ENCODE results near the gene ZNF45. TPM values are rescaled to one million over a fixed set of nuclear protein-coding genes. Genes with fewer than 3 reads are reported as not detected.

ZNF45 gene
- polyA plus RNA-seq, 2 of the 4 experiments (the other 2 are of a cell fraction) = 14.8 to 20.9 TPM

DNA sequence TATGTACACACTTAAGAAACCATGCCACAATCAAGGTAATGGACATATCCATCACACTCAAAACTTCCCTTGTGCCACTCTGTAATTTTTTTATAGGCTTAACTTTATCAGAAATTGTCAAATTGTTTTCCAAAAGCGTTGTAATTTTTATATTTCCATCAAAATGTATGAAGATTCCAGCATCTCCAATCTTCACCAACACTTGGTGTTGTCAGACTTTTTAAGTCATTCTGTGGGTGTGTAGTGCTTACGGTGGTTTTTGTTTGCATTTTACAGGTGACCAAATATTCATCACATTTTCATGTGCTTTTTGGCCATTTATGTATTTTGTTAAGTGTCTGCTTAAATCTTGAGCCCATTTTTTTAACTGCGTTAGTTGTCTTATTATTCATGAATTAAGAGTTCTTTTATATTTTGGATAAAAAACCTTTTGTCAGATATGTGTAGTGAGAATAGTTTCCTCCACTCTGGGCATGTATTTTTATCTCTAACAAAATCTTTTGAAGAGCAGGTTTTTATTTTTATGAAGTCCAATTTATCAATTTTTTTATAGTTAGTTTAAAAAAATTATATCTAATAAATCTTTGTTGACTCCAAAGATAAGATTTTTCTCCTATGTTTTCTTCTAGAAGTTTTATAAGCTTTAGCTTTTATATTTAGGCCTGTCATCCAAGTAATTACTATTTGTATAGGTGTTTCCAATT, 4.6 kb upstream of the ZNF45 start:
- H3K27ac ChIP-seq = no peak overlapping the region
- CTCF ChIA-PET = interaction anchor here (1.0 kb wide), 1 partner anchor 12 kb away, joined by 3 read pairs; no protein-coding TSS in a partner anchor
- peaks cover 58% of the 10 kb centered on the region for H3K9me3 ChIP-seq
- H3K4me1 ChIP-seq = no peaks in the 10 kb centered on the region
- no peak for DNase-seq (ENCODE audit: low read depth in 1 of 2, low spot score in 1 of 2)
- 17% methylated on average over 3 of the region's 3 CpGs for WGBS (ENCODE audit: missing lambda C conversion rate)
- POLR2A ChIA-PET = no interaction called here
- no peak for FAIRE-seq
- H3K4me3 ChIP-seq = no peak overlapping the region
- no peak overlapping the region for H3K4me2 ChIP-seq
- TF ChIP-seq HOXB13 (CRISPR knock-in tag; IDR thresholded peaks at IDR 0.05; ENCODE audit: low read depth) (no peak), HOXA7 (CRISPR knock-in tag; IDR thresholded peaks at IDR 0.05) (no peak), KDM1A (IDR thresholded peaks at IDR 0.05; ENCODE audit: low read depth) (no peak), ZSCAN20 (CRISPR knock-in tag; IDR thresholded peaks at IDR 0.05) (no peak), TFCP2L1 (CRISPR knock-in tag; IDR thresholded peaks at IDR 0.05) (no peak), ESRRA (IDR thresholded peaks at IDR 0.05; ENCODE audit: borderline replicate concordance, low read length) (no peak), NPAS2 (CRISPR knock-in tag; IDR thresholded peaks at IDR 0.05; ENCODE audit: borderline replicate concordance) (no peak), TP53 (CRISPR knock-in tag; IDR thresholded peaks at IDR 0.05) (no peak), SMC3 (IDR thresholded peaks at IDR 0.05) (no peak), HDAC2 (IDR thresholded peaks at IDR 0.05) (no peak), POLR2A (IDR thresholded peaks at IDR 0.05; ENCODE audit: low read length) (no peak), SREBF2 (IDR thresholded peaks at IDR 0.05) (no peak), RFX5 (IDR thresholded peaks at IDR 0.05) (no peak), ZNF302 (CRISPR knock-in tag; IDR thresholded peaks at IDR 0.05) (no peak)
- TF ChIP-seq, protein P1, sequence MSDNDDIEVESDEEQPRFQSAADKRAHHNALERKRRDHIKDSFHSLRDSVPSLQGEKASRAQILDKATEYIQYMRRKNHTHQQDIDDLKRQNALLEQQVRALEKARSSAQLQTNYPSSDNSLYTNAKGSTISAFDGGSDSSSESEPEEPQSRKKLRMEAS (IDR thresholded peaks at IDR 0.05) = no peak
- TF ChIP-seq, protein P2, sequence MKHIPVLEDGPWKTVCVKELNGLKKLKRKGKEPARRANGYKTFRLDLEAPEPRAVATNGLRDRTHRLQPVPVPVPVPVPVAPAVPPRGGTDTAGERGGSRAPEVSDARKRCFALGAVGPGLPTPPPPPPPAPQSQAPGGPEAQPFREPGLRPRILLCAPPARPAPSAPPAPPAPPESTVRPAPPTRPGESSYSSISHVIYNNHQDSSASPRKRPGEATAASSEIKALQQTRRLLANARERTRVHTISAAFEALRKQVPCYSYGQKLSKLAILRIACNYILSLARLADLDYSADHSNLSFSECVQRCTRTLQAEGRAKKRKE (CRISPR knock-in tag; IDR thresholded peaks at IDR 0.05; ENCODE audit: low read depth) = no peak
- TF ChIP-seq, protein P3, sequence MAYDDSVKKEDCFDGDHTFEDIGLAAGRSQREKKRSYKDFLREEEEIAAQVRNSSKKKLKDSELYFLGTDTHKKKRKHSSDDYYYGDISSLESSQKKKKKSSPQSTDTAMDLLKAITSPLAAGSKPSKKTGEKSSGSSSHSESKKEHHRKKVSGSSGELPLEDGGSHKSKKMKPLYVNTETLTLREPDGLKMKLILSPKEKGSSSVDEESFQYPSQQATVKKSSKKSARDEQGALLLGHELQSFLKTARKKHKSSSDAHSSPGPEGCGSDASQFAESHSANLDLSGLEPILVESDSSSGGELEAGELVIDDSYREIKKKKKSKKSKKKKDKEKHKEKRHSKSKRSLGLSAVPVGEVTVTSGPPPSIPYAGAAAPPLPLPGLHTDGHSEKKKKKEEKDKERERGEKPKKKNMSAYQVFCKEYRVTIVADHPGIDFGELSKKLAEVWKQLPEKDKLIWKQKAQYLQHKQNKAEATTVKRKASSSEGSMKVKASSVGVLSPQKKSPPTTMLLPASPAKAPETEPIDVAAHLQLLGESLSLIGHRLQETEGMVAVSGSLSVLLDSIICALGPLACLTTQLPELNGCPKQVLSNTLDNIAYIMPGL (CRISPR knock-in tag; IDR thresholded peaks at IDR 0.05; ENCODE audit: borderline replicate concordance) = no peak
- ATAC-seq = no peak

DNA sequence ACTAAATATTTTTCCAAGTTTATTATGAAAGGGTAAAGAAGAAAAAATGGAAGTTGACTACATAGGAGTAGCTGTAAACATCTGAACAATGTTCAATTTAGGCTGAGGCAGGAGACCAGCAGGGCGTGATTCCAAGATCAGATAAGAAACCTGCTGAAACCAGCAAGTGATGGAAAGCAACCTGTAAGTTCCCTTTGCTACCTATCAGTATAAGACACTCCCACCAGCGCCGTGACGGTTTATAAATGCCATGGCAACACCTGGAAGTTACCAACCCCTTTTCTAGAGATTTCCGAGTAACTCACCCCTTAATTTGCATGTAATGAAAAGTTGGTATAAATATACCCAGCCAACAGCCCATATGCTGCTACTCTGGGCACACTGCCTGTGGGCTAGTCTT, 1.1 kb upstream of the ZNF45 start:
- Histone ChIP-seq H3K4me3 (no peak overlapping the region), H3K4me1 (no peaks in the 10 kb centered on the region), H3K9me3 (peaks cover 65% of the 10 kb centered on the region), H3K27ac (no peak overlapping the region), H3K4me2 (no peak overlapping the region)
- no peak for ATAC-seq
- ChIA-PET POLR2A (interaction anchor here (1.1 to 2.0 kb wide), 3 partner anchors 15 to 158 kb away, joined by 3 to 21 read pairs (median 4); partner anchors contain the start of gene ZNF221), CTCF (interaction anchor here (0.5 to 1.8 kb wide), 4 partner anchors 10 to 75 kb away, joined by 3 to 11 read pairs (median 3); partner anchors contain the start of gene ZNF221)
- WGBS (ENCODE audit: missing lambda C conversion rate) = 76% methylated on average over 5 of the region's 5 CpGs
- TF ChIP-seq CBX8 (IDR thresholded peaks at IDR 0.05) = no peak
- TF ChIP-seq FOSB (CRISPR knock-in tag; IDR thresholded peaks at IDR 0.05) = no peak
- no peak for TF ChIP-seq RFX5 (IDR thresholded peaks at IDR 0.05)
- TF ChIP-seq RARB (CRISPR knock-in tag; IDR thresholded peaks at IDR 0.05) = no peak
- TF ChIP-seq, protein P4, sequence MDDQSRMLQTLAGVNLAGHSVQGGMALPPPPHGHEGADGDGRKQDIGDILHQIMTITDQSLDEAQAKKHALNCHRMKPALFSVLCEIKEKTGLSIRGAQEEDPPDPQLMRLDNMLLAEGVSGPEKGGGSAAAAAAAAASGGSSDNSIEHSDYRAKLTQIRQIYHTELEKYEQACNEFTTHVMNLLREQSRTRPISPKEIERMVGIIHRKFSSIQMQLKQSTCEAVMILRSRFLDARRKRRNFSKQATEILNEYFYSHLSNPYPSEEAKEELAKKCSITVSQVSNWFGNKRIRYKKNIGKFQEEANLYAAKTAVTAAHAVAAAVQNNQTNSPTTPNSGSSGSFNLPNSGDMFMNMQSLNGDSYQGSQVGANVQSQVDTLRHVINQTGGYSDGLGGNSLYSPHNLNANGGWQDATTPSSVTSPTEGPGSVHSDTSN (IDR thresholded peaks at IDR 0.05) = no peak
- no peak for TF ChIP-seq FOXS1 (CRISPR knock-in tag; IDR thresholded peaks at IDR 0.05)
- no peak for TF ChIP-seq HDAC2 (IDR thresholded peaks at IDR 0.05)
- TF ChIP-seq POLR2AphosphoS2 (conservative IDR thresholded peaks at IDR 0.05; ENCODE audit: low read length) = no peak
- TF ChIP-seq RNF2 (IDR thresholded peaks at IDR 0.05; ENCODE audit: borderline replicate concordance, low read depth) = no peak
- TF ChIP-seq, protein P5, sequence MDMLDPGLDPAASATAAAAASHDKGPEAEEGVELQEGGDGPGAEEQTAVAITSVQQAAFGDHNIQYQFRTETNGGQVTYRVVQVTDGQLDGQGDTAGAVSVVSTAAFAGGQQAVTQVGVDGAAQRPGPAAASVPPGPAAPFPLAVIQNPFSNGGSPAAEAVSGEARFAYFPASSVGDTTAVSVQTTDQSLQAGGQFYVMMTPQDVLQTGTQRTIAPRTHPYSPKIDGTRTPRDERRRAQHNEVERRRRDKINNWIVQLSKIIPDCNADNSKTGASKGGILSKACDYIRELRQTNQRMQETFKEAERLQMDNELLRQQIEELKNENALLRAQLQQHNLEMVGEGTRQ (IDR thresholded peaks at IDR 0.05) = no peak
- TF ChIP-seq SMC3 (IDR thresholded peaks at IDR 0.05) = no peak
- no peak for TF ChIP-seq SREBF2 (IDR thresholded peaks at IDR 0.05)
- TF ChIP-seq MAFK (IDR thresholded peaks at IDR 0.05; ENCODE audit: partially characterized antibody) = no peak
- no peak for TF ChIP-seq EHMT2 (IDR thresholded peaks at IDR 0.05; ENCODE audit: low read depth)
- no peak for TF ChIP-seq CHD4 (IDR thresholded peaks at IDR 0.05; ENCODE audit: borderline replicate concordance)
- no peak for TF ChIP-seq POLR2A (IDR thresholded peaks at IDR 0.05; ENCODE audit: low read length)
- DNase-seq (ENCODE audit: low read depth in 1 of 2, low spot score in 1 of 2) = no peak
- no peak for FAIRE-seq
